Skeletal muscle tissue (tissue), 4 donors: ENCODE data around the gene KCNN4. TPM values are rescaled to one million over a fixed set of nuclear protein-coding genes. Genes with fewer than 3 reads are reported as not detected.

Experiments used
- H3K27ac ChIP-seq: one replicate; pipeline ENCODE4 v1.7.0; 2013; ENCODE audit warnings: mild to moderate bottlenecking, low read depth, low read length, inconsistent platforms
- H3K27me3 ChIP-seq, 3 donors: one replicate each; pipeline ENCODE4 v1.7.0; 2013; ENCODE audit warnings: low read length in 3 of 3; ENCODE audit not compliant: control insufficient read depth in 3 of 3, insufficient read depth in 3 of 3
- H3K36me3 ChIP-seq, 3 donors: one replicate each; pipeline ENCODE4 v1.7.0; 2013; ENCODE audit warnings: low read length in 3 of 3; ENCODE audit not compliant: control insufficient read depth in 3 of 3, insufficient read depth in 3 of 3
- H3K4me1 ChIP-seq, 3 donors: one replicate each; pipeline ENCODE4 v1.7.0; 2013; ENCODE audit warnings: low read length in 3 of 3, mild to moderate bottlenecking in 3 of 3; ENCODE audit not compliant: control insufficient read depth in 3 of 3, insufficient read depth in 3 of 3
- H3K4me3 ChIP-seq, 3 donors: one replicate each; pipeline ENCODE4 v1.7.0; 2013; ENCODE audit warnings: low read length in 3 of 3
- H3K9ac ChIP-seq, 3 donors: one replicate each; pipeline ENCODE4 v1.7.0; 2013; ENCODE audit warnings: low read length in 3 of 3, mild to moderate bottlenecking in 3 of 3, moderate library complexity in 2 of 3, low read depth in 1 of 3
- H3K9me3 ChIP-seq, 3 donors: one replicate each; pipeline ENCODE4 v1.7.0; 2013; ENCODE audit warnings: low read length in 3 of 3; ENCODE audit not compliant: control insufficient read depth in 3 of 3
- total RNA-seq: library from RNA; depleted of rRNA; stranded (reverse); fragments of >200 nt; gene quantifications from one replicate; pipeline ENCODE4 v1.2.3, GENCODE V29; 2014
- donor health status: Osteomylitis.

KCNN4 gene
- total RNA-seq, 1 donor from 2014 or later = 1.0 TPM

GRCh38 chr19:43741075-43741825 is 39.5 kb downstream of the KCNN4 start:
- Histone ChIP-seq H3K4me3 (no peak overlapping the region), H3K4me1 (peaks cover 0 to 4% (median 2%) of the 10 kb centered on the region in 3 donors), H3K36me3 (peaks cover 68 to 84% (median 76%) of the 10 kb centered on the region in 3 donors), H3K27me3 (no peaks in the 10 kb centered on the region), H3K9me3 (no peaks in the 10 kb centered on the region), H3K27ac (no peak overlapping the region), H3K9ac (no peak overlapping the region)

- Histone ChIP-seq H3K27ac (peak overlapping the region; percentile 9), H3K9me3 (no peaks in the 10 kb centered on the region), H3K9ac (no peak overlapping the region), H3K4me3 (no peak overlapping the region), H3K27me3 (no peaks in the 10 kb centered on the region), H3K4me1 (peaks cover 0 to 4% (median 0%) of the 10 kb centered on the region in 3 donors), H3K36me3 (peaks cover 67 to 82% (median 79%) of the 10 kb centered on the region in 3 donors)
Observed at GRCh38 chr19:43739439-43740235, 41.1 kb downstream of the KCNN4 start.

DNA sequence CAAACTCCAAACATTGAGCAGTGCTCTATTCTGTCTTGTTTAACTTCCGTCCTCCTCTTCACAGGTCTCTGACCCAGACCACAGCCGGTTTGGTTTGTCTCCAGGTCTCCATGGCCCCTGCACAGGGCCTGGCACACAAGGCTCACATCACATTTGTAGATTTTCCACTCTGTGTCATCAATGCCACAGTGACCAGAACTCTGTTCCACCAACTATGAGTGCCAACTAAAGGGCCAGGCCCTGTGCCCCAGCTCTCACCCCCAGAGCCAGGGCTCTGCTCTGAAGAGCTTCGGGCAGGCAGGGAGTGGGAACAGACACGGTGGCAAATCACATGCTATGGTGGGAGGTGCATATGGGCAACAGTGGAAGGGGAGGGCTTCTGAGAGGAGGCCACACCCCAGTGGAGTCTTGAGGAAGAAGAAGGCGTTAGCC is 42.0 kb downstream of the KCNN4 start:
- H3K36me3 ChIP-seq = peaks cover 68 to 81% (median 81%) of the 10 kb centered on the region in 3 donors
- H3K4me3 ChIP-seq = no peak overlapping the region
- peak overlapping the region; percentile 9 for H3K27ac ChIP-seq
- H3K9ac ChIP-seq = no peak overlapping the region
- H3K4me1 ChIP-seq = peaks cover 0 to 4% (median 0%) of the 10 kb centered on the region in 3 donors
- H3K9me3 ChIP-seq = no peaks in the 10 kb centered on the region
- H3K27me3 ChIP-seq = no peaks in the 10 kb centered on the region

GRCh38 chr19:43735957-43736356 is 44.8 kb downstream of the KCNN4 start:
- H3K9ac ChIP-seq = no peak overlapping the region
- H3K27me3 ChIP-seq = no peaks in the 10 kb centered on the region
- no peaks in the 10 kb centered on the region for H3K9me3 ChIP-seq
- peaks cover 80 to 91% (median 89%) of the 10 kb centered on the region in 3 donors for H3K36me3 ChIP-seq
- peaks cover 0 to 4% (median 3%) of the 10 kb centered on the region in 3 donors for H3K4me1 ChIP-seq
- H3K27ac ChIP-seq = no peak overlapping the region
- no peak overlapping the region for H3K4me3 ChIP-seq

- Histone ChIP-seq H3K4me1 (peaks cover 0 to 4% (median 3%) of the 10 kb centered on the region in 3 donors), H3K27ac (no peak overlapping the region), H3K4me3 (no peak overlapping the region), H3K9ac (no peak overlapping the region), H3K9me3 (no peaks in the 10 kb centered on the region), H3K27me3 (no peaks in the 10 kb centered on the region), H3K36me3 (peaks cover 77 to 84% (median 82%) of the 10 kb centered on the region in 3 donors)
Observed at GRCh38 chr19:43735013-43735412, 45.8 kb downstream of the KCNN4 start.

DNA sequence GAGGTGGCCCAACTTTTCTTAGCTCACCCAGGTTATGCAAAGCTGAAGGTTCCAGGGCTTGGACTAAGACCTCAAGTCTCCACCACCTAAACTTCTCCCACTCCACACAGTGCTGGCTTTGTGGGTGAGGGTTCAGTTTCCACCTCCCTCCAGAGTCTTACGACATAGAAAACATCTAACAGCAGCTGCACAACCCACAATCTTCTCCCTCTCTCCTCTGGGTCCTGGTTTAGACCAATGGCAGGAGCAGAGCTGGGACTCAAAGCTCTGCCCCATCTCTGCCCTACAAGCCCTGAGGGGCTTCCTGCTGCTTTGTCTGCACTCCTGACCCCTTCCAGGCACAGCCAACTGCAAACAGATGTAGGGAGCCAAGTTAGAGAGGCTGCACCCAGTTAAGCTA is 48.9 kb downstream of the KCNN4 start:
- Histone ChIP-seq H3K9ac (no peak overlapping the region), H3K36me3 (peaks cover 60 to 68% (median 64%) of the 10 kb centered on the region in 3 donors), H3K9me3 (no peaks in the 10 kb centered on the region), H3K4me3 (no peak overlapping the region), H3K27ac (no peak overlapping the region), H3K4me1 (peaks cover 0 to 11% (median 5%) of the 10 kb centered on the region in 3 donors), H3K27me3 (no peaks in the 10 kb centered on the region)

GRCh38 chr19:43731346-43731745 is 49.4 kb downstream of the KCNN4 start:
- Histone ChIP-seq H3K27ac (no peak overlapping the region), H3K36me3 (peaks cover 55 to 64% (median 59%) of the 10 kb centered on the region in 3 donors), H3K4me1 (peaks cover 0 to 11% (median 5%) of the 10 kb centered on the region in 3 donors), H3K4me3 (no peak overlapping the region), H3K9me3 (no peaks in the 10 kb centered on the region), H3K9ac (no peak overlapping the region), H3K27me3 (no peaks in the 10 kb centered on the region)

- Histone ChIP-seq H3K9ac (no peak overlapping the region), H3K27ac (no peak overlapping the region), H3K36me3 (peaks cover 47 to 54% (median 53%) of the 10 kb centered on the region in 3 donors), H3K27me3 (no peaks in the 10 kb centered on the region), H3K4me3 (no peak overlapping the region), H3K9me3 (no peaks in the 10 kb centered on the region), H3K4me1 (peaks cover 0 to 11% (median 5%) of the 10 kb centered on the region in 3 donors)
Observed at GRCh38 chr19:43729919-43730318, 50.9 kb downstream of the KCNN4 start.

- peaks cover 0 to 11% (median 5%) of the 10 kb centered on the region in 3 donors for H3K4me1 ChIP-seq
- no peaks in the 10 kb centered on the region for H3K27me3 ChIP-seq
- H3K27ac ChIP-seq = no peak overlapping the region
- no peak overlapping the region for H3K9ac ChIP-seq
- peaks cover 24 to 32% (median 30%) of the 10 kb centered on the region in 3 donors for H3K36me3 ChIP-seq
- no peak overlapping the region for H3K4me3 ChIP-seq
- no peaks in the 10 kb centered on the region for H3K9me3 ChIP-seq
Observed at GRCh38 chr19:43727593-43727853, 53.2 kb downstream of the KCNN4 start.
